Choroid plexus epithelial cell (primary cell): ENCODE measurements around the gene UPK3A.
"Not testable (repeated sequence)": the region's sequence is repeated elsewhere in the genome, so short reads cannot be mapped to it uniquely, and the experiment has no call there.

Experiments used
- DNase-seq: peaks from one replicate; pipeline ENCODE4 v3.0.0-alpha.2; 2010; ENCODE audit warnings: low read depth
- H3K4me3 ChIP-seq: 2 replicates; pipeline ENCODE4 v1.5.1; 2011; ENCODE audit warnings: low read depth, mild to moderate bottlenecking, control low read depth, low read length, moderate library complexity
- CTCF ChIP-seq: conservative IDR thresholded peaks from 2 replicates; pipeline ENCODE4 v1.5.1; 2011; ENCODE audit warnings: low read depth, mild to moderate bottlenecking, control low read depth, inconsistent platforms, low read length, moderate library complexity

Gene UPK3A

GRCh38 chr22:45324311-45324711 lies 39.6 kb downstream of the UPK3A start:
- H3K4me3 ChIP-seq, result no peak overlapping the region
- no peak for DNase-seq
- TF ChIP-seq CTCF, result no peak

- DNase-seq, result not testable (repeated sequence)
Measured at GRCh38 chr22:45328261-45328660, 43.5 kb downstream of the UPK3A start.

GRCh38 chr22:45328822-45329529 lies 44.2 kb downstream of the UPK3A start:
- no peak overlapping the region for H3K4me3 ChIP-seq
- TF ChIP-seq CTCF, result no peak
- no peak for DNase-seq

More at GRCh38 chr22:45328261-45328660, 43.5 kb downstream of the UPK3A start:
- H3K4me3 ChIP-seq, result not testable (repeated sequence)

- H3K4me3 ChIP-seq, result no peak overlapping the region
- TF ChIP-seq CTCF, result no peak
- no peak for DNase-seq
Measured at GRCh38 chr22:45329530-45329936, 44.8 kb downstream of the UPK3A start.

- TF ChIP-seq CTCF, result no peak
- no peak for DNase-seq
Measured at GRCh38 chr22:45330548-45330947, 45.8 kb downstream of the UPK3A start.

GRCh38 chr22:45331486-45331885 lies 46.7 kb downstream of the UPK3A start:
- no peak overlapping the region for H3K4me3 ChIP-seq
- TF ChIP-seq CTCF, result no peak
- no peak for DNase-seq

More at GRCh38 chr22:45330548-45330947, 45.8 kb downstream of the UPK3A start:
- H3K4me3 ChIP-seq, result no peak overlapping the region

GRCh38 chr22:45332001-45332400 lies 47.3 kb downstream of the UPK3A start:
- no peak for TF ChIP-seq CTCF
- DNase-seq, result no peak
- H3K4me3 ChIP-seq, result no peak overlapping the region
